ENCODE results near the gene PAQR9. TPM values are rescaled to one million over a fixed set of nuclear protein-coding genes. Genes with fewer than 3 reads are reported as not detected.

PAQR9 gene
- total RNA-seq, 1 donor from 2014 or later = 1.8 TPM

GRCh38 chr3:142943870-142944269, 19.6 kb downstream of the PAQR9 start:
- Mint-ChIP-seq H3K27me3 (ENCODE audit: low read depth) (no peaks in the 10 kb centered on the region), H3K4me1 (no peaks in the 10 kb centered on the region), H3K9me3 (no peaks in the 10 kb centered on the region), H3K27ac (ENCODE audit: unreplicated experiment) (no peak overlapping the region), H3K4me3 (no peak overlapping the region), H3K36me3 (ENCODE audit: low read depth) (no peaks in the 10 kb centered on the region)
- no peak for DNase-seq (ENCODE audit: low read depth, low spot score)
- no peak for TF ChIP-seq CTCF (conservative IDR thresholded peaks at IDR 0.05)

- H3K4me3 Mint-ChIP-seq = no peak overlapping the region
- no peaks in the 10 kb centered on the region for H3K4me1 Mint-ChIP-seq
- DNase-seq (ENCODE audit: low read depth, low spot score) = no peak
- TF ChIP-seq CTCF (conservative IDR thresholded peaks at IDR 0.05) = no peak
- no peaks in the 10 kb centered on the region for H3K27me3 Mint-ChIP-seq (ENCODE audit: low read depth)
- no peak overlapping the region for H3K27ac Mint-ChIP-seq (ENCODE audit: unreplicated experiment)
- no peaks in the 10 kb centered on the region for H3K9me3 Mint-ChIP-seq
- no peaks in the 10 kb centered on the region for H3K36me3 Mint-ChIP-seq (ENCODE audit: low read depth)
Measured at GRCh38 chr3:142943349-142943748, 20.1 kb downstream of the PAQR9 start.

- DNase-seq (ENCODE audit: low read depth, low spot score) = no peak
- Mint-ChIP-seq H3K27me3 (ENCODE audit: low read depth) (no peaks in the 10 kb centered on the region), H3K4me1 (no peaks in the 10 kb centered on the region)
Measured at GRCh38 chr3:142941373-142942123, 21.9 kb downstream of the PAQR9 start.

GRCh38 chr3:142940472-142940871, 23.0 kb downstream of the PAQR9 start:
- no peak for DNase-seq (ENCODE audit: low read depth, low spot score)
- H3K4me1 Mint-ChIP-seq = no peaks in the 10 kb centered on the region
- no peaks in the 10 kb centered on the region for H3K27me3 Mint-ChIP-seq (ENCODE audit: low read depth)
- no peaks in the 10 kb centered on the region for H3K36me3 Mint-ChIP-seq (ENCODE audit: low read depth)
- H3K27ac Mint-ChIP-seq (ENCODE audit: unreplicated experiment) = no peak overlapping the region
- no peaks in the 10 kb centered on the region for H3K9me3 Mint-ChIP-seq
- no peak for TF ChIP-seq CTCF (conservative IDR thresholded peaks at IDR 0.05)
- H3K4me3 Mint-ChIP-seq = no peak overlapping the region

More at GRCh38 chr3:142941373-142942123, 21.9 kb downstream of the PAQR9 start:
- Mint-ChIP-seq H3K27ac (ENCODE audit: unreplicated experiment) (no peak overlapping the region), H3K4me3 (no peak overlapping the region), H3K9me3 (no peaks in the 10 kb centered on the region), H3K36me3 (ENCODE audit: low read depth) (no peaks in the 10 kb centered on the region)
- TF ChIP-seq CTCF (conservative IDR thresholded peaks at IDR 0.05) = no peak

- Mint-ChIP-seq H3K36me3 (ENCODE audit: low read depth) (no peaks in the 10 kb centered on the region), H3K27ac (ENCODE audit: unreplicated experiment) (no peak overlapping the region), H3K4me3 (no peak overlapping the region), H3K27me3 (ENCODE audit: low read depth) (no peaks in the 10 kb centered on the region), H3K4me1 (no peaks in the 10 kb centered on the region), H3K9me3 (no peaks in the 10 kb centered on the region)
- no peak for TF ChIP-seq CTCF (conservative IDR thresholded peaks at IDR 0.05)
- no peak for DNase-seq (ENCODE audit: low read depth, low spot score)
Measured at GRCh38 chr3:142940000-142940399, 23.5 kb downstream of the PAQR9 start.
